ENCODE data around the gene COL6A3. TPM values are rescaled to one million over a fixed set of nuclear protein-coding genes. Genes with fewer than 3 reads are reported as not detected.

Gene COL6A3
- total RNA-seq, 1 donor from 2014 or later = 0.41 TPM

DNA sequence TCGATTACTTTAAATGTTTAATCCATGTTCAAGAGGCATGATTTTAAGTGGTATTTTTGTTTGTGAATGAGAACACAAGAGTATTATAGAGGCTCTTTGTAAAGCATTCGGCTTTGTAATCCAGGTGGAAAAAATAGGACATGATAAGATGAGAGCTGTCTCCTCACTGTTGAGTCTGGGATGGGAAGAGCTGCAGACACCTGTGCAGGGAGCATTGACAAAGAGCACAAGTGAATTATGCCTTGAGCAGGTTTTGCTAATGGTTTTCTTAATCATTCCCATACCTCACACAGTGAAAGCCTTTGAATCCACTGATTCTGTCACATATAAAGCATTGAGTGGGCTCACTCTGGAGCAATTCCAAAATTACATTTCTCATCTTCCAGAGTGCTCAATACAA, 9.6 kb downstream of the COL6A3 start:
- Histone ChIP-seq H4K20me1 (ENCODE audit: low read depth) (no peaks in the 10 kb centered on the region), H3K9ac (no peak overlapping the region), H3K36me3 (no peaks in the 10 kb centered on the region), H3F3A (ENCODE audit: low read depth) (no peaks in the 10 kb centered on the region), H3K27me3 (no peaks in the 10 kb centered on the region), H3K4me1 (no peaks in the 10 kb centered on the region), H3K4me3 (no peak overlapping the region), H3K79me2 (ENCODE audit: low read depth) (no peaks in the 10 kb centered on the region), H3K4me2 (no peak overlapping the region), H3K27ac (no peak overlapping the region), H3K9me3 (ENCODE audit: low read depth) (no peaks in the 10 kb centered on the region), H2AFZ (replicated peaks) (no peak overlapping the region)
- DNase-seq (ENCODE audit: low spot score) = no peak
- no peak overlapping the region for H3K27ac Mint-ChIP-seq
- no peaks in the 10 kb centered on the region for H3K9me3 Mint-ChIP-seq
- no peaks in the 10 kb centered on the region for H3K4me1 Mint-ChIP-seq
- no peak overlapping the region for H3K4me3 Mint-ChIP-seq
- TF ChIP-seq EZH2 (IDR thresholded peaks at IDR 0.05) (no peak), EZH2phosphoT487 (IDR thresholded peaks at IDR 0.05) (no peak)
- TF ChIP-seq, protein P1, sequence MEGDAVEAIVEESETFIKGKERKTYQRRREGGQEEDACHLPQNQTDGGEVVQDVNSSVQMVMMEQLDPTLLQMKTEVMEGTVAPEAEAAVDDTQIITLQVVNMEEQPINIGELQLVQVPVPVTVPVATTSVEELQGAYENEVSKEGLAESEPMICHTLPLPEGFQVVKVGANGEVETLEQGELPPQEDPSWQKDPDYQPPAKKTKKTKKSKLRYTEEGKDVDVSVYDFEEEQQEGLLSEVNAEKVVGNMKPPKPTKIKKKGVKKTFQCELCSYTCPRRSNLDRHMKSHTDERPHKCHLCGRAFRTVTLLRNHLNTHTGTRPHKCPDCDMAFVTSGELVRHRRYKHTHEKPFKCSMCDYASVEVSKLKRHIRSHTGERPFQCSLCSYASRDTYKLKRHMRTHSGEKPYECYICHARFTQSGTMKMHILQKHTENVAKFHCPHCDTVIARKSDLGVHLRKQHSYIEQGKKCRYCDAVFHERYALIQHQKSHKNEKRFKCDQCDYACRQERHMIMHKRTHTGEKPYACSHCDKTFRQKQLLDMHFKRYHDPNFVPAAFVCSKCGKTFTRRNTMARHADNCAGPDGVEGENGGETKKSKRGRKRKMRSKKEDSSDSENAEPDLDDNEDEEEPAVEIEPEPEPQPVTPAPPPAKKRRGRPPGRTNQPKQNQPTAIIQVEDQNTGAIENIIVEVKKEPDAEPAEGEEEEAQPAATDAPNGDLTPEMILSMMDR (IDR thresholded peaks at IDR 0.05) = no peak
- H3K27me3 Mint-ChIP-seq (ENCODE audit: insufficient read depth, low read depth) = peaks cover 9% of the 10 kb centered on the region
- H3K36me3 Mint-ChIP-seq = no peaks in the 10 kb centered on the region

DNA sequence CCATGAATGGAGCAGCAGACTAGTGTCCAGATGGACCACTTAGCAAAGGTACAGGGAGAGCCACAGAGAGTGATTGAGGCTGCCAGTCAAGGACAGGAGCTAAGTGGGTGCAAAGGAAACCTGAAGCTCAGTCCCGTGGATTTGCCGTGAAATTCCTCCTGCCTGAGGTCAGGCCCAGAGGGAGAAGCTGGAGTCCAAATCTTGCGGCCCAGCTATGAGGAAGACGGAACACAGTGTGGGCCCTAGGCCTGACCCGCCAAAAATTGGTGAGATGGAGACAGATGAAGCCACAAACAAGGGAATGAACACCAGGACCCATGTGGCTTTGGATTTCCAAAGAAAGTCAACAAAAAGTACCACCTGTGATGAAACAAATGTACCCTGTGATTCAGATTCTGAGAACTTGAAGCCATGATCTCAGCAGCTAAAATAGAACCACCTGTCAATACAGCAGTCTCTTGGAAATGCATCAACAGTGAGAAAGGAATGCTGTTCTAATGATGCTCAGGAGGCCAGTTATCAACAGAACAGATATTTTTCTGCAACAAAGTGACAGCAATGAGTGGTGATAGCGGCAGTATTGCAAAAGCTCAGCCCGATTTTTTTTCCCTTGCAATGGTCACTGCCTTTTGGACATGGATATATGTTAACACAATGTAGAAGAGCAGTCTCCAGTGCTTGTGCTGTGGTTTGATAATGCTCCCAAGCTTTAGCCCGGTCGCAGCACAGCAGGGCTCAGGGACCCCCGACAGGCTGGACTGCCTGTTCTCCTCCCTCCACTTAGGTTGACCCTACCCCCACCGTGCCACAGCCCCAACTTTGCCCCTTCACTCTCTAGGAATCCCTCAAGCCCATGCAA, 10.7 kb downstream of the COL6A3 start:
- Mint-ChIP-seq H3K4me1 (no peaks in the 10 kb centered on the region), H3K9me3 (no peaks in the 10 kb centered on the region), H3K27ac (no peak overlapping the region), H3K4me3 (no peak overlapping the region), H3K27me3 (ENCODE audit: insufficient read depth, low read depth) (peaks cover 10% of the 10 kb centered on the region), H3K36me3 (no peaks in the 10 kb centered on the region)
- H3K4me2 ChIP-seq = no peak overlapping the region
- TF ChIP-seq EZH2phosphoT487 (IDR thresholded peaks at IDR 0.05) (no peak), EZH2 (IDR thresholded peaks at IDR 0.05) (no peak)
- TF ChIP-seq, protein P1 (IDR thresholded peaks at IDR 0.05) = no peak
- H3K9ac ChIP-seq = no peak overlapping the region
- no peaks in the 10 kb centered on the region for H3K36me3 ChIP-seq
- H3K4me1 ChIP-seq = no peaks in the 10 kb centered on the region
- DNase-seq (ENCODE audit: low spot score) = no peak
- H3K9me3 ChIP-seq (ENCODE audit: low read depth) = no peaks in the 10 kb centered on the region
- H4K20me1 ChIP-seq (ENCODE audit: low read depth) = no peaks in the 10 kb centered on the region
- no peak overlapping the region for H3K4me3 ChIP-seq
- H3K27ac ChIP-seq = no peak overlapping the region
- H3F3A ChIP-seq (ENCODE audit: low read depth) = no peaks in the 10 kb centered on the region
- H3K27me3 ChIP-seq = no peaks in the 10 kb centered on the region
- H2AFZ ChIP-seq (replicated peaks) = no peak overlapping the region
- H3K79me2 ChIP-seq (ENCODE audit: low read depth) = no peaks in the 10 kb centered on the region

DNA sequence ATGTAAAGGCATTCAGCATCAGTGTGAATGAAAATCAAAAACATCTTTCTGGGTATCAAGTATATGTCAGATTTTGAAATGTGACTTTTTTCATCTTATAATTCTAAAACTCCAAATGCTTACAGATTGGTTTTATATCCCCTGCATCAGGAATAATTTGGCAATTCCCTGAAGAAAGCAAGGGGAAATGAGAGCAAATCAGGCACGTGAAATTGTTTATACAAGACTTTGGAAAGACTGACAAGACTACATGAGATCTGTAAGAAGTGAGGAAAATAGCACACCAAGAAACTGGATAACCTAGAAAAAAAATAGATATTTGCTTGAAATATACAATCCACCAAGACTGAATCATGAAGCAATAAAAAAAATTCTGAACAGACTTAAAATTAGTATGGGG, 13.8 kb downstream of the COL6A3 start:
- H3K27ac ChIP-seq = no peak overlapping the region
- TF ChIP-seq EZH2 (IDR thresholded peaks at IDR 0.05) = no peak
- TF ChIP-seq, protein P1 (IDR thresholded peaks at IDR 0.05) = no peak
- H3K9me3 Mint-ChIP-seq = no peaks in the 10 kb centered on the region
- H3K27me3 ChIP-seq = peaks cover 12% of the 10 kb centered on the region
- H3K9me3 ChIP-seq (ENCODE audit: low read depth) = no peaks in the 10 kb centered on the region
- no peaks in the 10 kb centered on the region for H3K36me3 ChIP-seq
- no peak overlapping the region for H2AFZ ChIP-seq (replicated peaks)
- no peak overlapping the region for H3K9ac ChIP-seq
- no peak overlapping the region for H3K27ac Mint-ChIP-seq
- no peak overlapping the region for H3K4me3 Mint-ChIP-seq
- no peak for DNase-seq (ENCODE audit: low spot score)
- H3K4me1 Mint-ChIP-seq = no peaks in the 10 kb centered on the region
- no peaks in the 10 kb centered on the region for H3K36me3 Mint-ChIP-seq
- no peaks in the 10 kb centered on the region for H3K79me2 ChIP-seq (ENCODE audit: low read depth)
- H3K4me1 ChIP-seq = no peaks in the 10 kb centered on the region
- H3F3A ChIP-seq (ENCODE audit: low read depth) = no peaks in the 10 kb centered on the region
- peaks cover 15% of the 10 kb centered on the region for H3K27me3 Mint-ChIP-seq (ENCODE audit: insufficient read depth, low read depth)
- H3K4me2 ChIP-seq = no peak overlapping the region
- H3K4me3 ChIP-seq = no peak overlapping the region
- H4K20me1 ChIP-seq (ENCODE audit: low read depth) = no peaks in the 10 kb centered on the region

Measured in neural progenitor cell (in vitro differentiated cells).